Measurements from ENCODE around the gene KRT72.

KRT72 gene

DNA sequence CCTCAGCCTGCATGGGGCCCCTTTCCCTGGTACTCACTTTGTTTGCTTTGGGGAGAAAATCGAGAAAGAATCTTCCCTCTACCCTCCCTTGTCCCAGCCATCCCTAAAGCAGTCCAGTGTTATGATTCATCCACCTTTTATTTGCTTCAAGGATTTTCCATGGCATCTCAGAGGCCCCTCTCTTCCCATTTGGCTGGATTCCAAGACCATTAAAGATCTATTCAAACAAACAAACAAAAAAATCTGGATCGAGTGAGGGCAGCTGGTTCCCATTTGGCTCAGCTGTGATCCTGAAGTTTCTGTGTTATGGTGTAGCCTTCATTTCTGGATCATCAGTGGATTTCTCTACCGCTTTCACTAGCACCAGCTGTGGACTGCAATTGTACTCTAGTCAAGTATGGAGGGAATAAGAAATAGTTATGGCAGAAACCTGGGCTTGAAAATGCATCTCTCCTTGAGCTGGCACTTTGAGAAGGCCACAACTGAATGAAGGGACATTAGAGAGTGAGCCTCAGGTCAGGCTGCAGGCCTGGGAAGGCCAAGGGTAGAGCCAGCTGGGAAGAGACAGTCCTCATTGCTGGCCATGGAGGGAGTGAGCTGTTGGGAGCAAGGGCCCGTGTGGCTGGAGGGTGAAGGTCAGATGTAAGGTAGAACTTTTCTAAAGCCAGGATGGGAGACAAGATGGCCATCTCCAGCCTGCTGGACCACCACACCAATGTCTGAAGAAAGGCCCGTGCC, 62.0 kb downstream of the KRT72 start:
- TF ChIP-seq, protein P1, sequence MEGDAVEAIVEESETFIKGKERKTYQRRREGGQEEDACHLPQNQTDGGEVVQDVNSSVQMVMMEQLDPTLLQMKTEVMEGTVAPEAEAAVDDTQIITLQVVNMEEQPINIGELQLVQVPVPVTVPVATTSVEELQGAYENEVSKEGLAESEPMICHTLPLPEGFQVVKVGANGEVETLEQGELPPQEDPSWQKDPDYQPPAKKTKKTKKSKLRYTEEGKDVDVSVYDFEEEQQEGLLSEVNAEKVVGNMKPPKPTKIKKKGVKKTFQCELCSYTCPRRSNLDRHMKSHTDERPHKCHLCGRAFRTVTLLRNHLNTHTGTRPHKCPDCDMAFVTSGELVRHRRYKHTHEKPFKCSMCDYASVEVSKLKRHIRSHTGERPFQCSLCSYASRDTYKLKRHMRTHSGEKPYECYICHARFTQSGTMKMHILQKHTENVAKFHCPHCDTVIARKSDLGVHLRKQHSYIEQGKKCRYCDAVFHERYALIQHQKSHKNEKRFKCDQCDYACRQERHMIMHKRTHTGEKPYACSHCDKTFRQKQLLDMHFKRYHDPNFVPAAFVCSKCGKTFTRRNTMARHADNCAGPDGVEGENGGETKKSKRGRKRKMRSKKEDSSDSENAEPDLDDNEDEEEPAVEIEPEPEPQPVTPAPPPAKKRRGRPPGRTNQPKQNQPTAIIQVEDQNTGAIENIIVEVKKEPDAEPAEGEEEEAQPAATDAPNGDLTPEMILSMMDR (conservative IDR thresholded peaks at IDR 0.05; ENCODE audit: low read length): no peak
- peak; percentile 72 for DNase-seq (ENCODE audit: low read depth)
- no peak overlapping the region for H3K4me3 ChIP-seq (ENCODE audit: low read length)

DNA sequence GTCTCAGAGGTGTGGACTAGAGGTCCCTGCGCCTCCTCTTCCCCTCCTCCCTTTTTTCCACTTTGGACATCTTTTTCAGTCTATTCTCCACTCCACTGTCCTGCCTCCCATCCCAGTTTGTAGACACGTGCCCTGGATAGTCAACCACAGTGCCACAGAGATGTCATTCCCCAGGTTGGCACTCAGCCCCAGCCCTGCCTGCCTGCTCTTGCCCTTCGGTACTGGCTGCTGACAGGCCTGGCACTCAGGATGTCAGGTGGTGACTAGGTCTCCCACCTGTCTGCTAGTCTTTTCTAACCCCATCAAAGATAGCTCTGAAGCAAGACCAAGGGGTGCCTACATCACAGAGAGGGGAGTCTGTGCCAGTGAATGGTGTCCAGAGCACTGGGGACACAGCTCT, 64.2 kb downstream of the KRT72 start:
- TF ChIP-seq, protein P1 (conservative IDR thresholded peaks at IDR 0.05; ENCODE audit: low read length): no peak
- no peak for DNase-seq (ENCODE audit: low read depth)
- no peak overlapping the region for H3K4me3 ChIP-seq (ENCODE audit: low read length)

Measured in AG10803 (cell line).